Measurements from ENCODE around the gene ANKRD10. TPM values are rescaled to one million over a fixed set of nuclear protein-coding genes. Genes with fewer than 3 reads are reported as not detected.

ANKRD10 gene
- total RNA-seq, 1 experiment from 2014 or later = 159 TPM

GRCh38 chr13:110912651-110913051 lies 2.2 kb downstream of the ANKRD10 start:
- TF ChIP-seq CTCF (conservative IDR thresholded peaks at IDR 0.05) = no peak
- H3K27me3 ChIP-seq (ENCODE audit: insufficient read depth, low read length) = no peaks in the 10 kb centered on the region
- H3K9me3 Mint-ChIP-seq = no peaks in the 10 kb centered on the region
- peak overlapping the region; percentile 100 for H3K9ac ChIP-seq (ENCODE audit: extremely low read depth, insufficient read length, low read length)
- H3K4me1 ChIP-seq (ENCODE audit: insufficient read depth, low read length) = peaks cover 16% of the 10 kb centered on the region
- H3K27ac ChIP-seq (ENCODE audit: insufficient read length, low read depth, low read length) = no peak overlapping the region
- no peak overlapping the region for H4K91ac ChIP-seq (ENCODE audit: insufficient read length, low read depth, low read length)
- H3K14ac ChIP-seq (ENCODE audit: insufficient read depth, low read length) = no peak overlapping the region; the same call in 1 of the 2 replicates
- no peak overlapping the region for H3K18ac ChIP-seq (ENCODE audit: insufficient read length, low read depth, low read length)
- H2AFZ ChIP-seq (ENCODE audit: low read length) = no peak overlapping the region
- no peak overlapping the region for H4K5ac ChIP-seq (ENCODE audit: insufficient read length, low read depth, low read length)
- H3K4me2 ChIP-seq (ENCODE audit: insufficient read depth, insufficient read length, low read length) = peak overlapping the region; percentile 98
- no CpG with 5 or more reads among the region's 10 CpGs for WGBS (ENCODE audit: extremely low coverage, insufficient read length, low lambda C conversion rate)
- peaks cover 58% of the 10 kb centered on the region for H3K79me2 ChIP-seq (ENCODE audit: insufficient read depth, low read length)
- no peak overlapping the region for H3K4ac ChIP-seq (ENCODE audit: low read depth, low read length)
- H3K23ac ChIP-seq (ENCODE audit: insufficient read length, low read depth, low read length) = no peak overlapping the region
- no peak overlapping the region for H2BK5ac ChIP-seq (ENCODE audit: insufficient read length, low read length)
- no peak overlapping the region for H2BK15ac ChIP-seq (ENCODE audit: low read depth, low read length)
- no peak overlapping the region for H2AK5ac ChIP-seq (ENCODE audit: insufficient read length, low read length)
- H3K56ac ChIP-seq (ENCODE audit: insufficient read length, low read depth, low read length) = no peak overlapping the region
- no peak overlapping the region for H2BK20ac ChIP-seq (ENCODE audit: low read depth, low read length, poor library complexity, severe bottlenecking)
- H3K4me1 Mint-ChIP-seq = peaks cover 58 to 64% of the 10 kb centered on the region in 2 experiments
- H3K36me3 Mint-ChIP-seq (ENCODE audit: insufficient read depth in 1 of 3, low read depth in 3 of 3) = peaks cover 20 to 33% (median 27%) of the 10 kb centered on the region in 3 experiments
- no peaks in the 10 kb centered on the region for H3K27me3 Mint-ChIP-seq (ENCODE audit: low read depth)
- no peak overlapping the region for H2BK120ac ChIP-seq (ENCODE audit: low read depth, low read length, poor library complexity, severe bottlenecking)
- H3K4me3 Mint-ChIP-seq = peak overlapping the region; percentile 88 to 93
- peak overlapping the region in 2 of 3 experiments; percentile 79 to 90; a peak in 1 of 7 replicates for H3K27ac Mint-ChIP-seq
- H3K79me1 ChIP-seq (ENCODE audit: insufficient read depth, low read depth, low read length, poor library complexity, severe bottlenecking) = no peaks in the 10 kb centered on the region
- H3K23me2 ChIP-seq (ENCODE audit: insufficient read length, low read depth, low read length, poor library complexity, severe bottlenecking) = peaks cover 16% of the 10 kb centered on the region
- H2BK12ac ChIP-seq (ENCODE audit: insufficient read length, low read depth, low read length) = no peak overlapping the region
- no peak for DNase-seq
- H3K9me3 ChIP-seq (ENCODE audit: control insufficient read depth, low read depth, low read length) = no peaks in the 10 kb centered on the region
- H4K20me1 ChIP-seq (ENCODE audit: control insufficient read depth, insufficient read depth, insufficient read length) = no peaks in the 10 kb centered on the region
- H4K8ac ChIP-seq (replicated peaks; ENCODE audit: insufficient read length, low read depth, low read length) = no peak overlapping the region
- H3T11ph ChIP-seq (ENCODE audit: low read length) = no peak overlapping the region
